SU-DHL-6 (cell line): ENCODE results near the gene ICAM1.

Experiments used
- H2AFZ ChIP-seq: fragments of 200-600 bp; sonication (generic); 2 replicates; pipeline ENCODE4 v1.6.1; 2014; ENCODE audit warnings: low read depth, mild to moderate bottlenecking, moderate library complexity, mixed read lengths, antibody characterized with exemption, low read length; ENCODE audit not compliant: severe bottlenecking
- H3F3A ChIP-seq: fragments of 200-600 bp; shearing (Covaris generic); 2 replicates; pipeline ENCODE4 v1.6.0; 2016; ENCODE audit warnings: antibody characterized with exemption, mild to moderate bottlenecking; ENCODE audit not compliant: insufficient read depth
- H3K27ac ChIP-seq: fragments of 200-600 bp; sonication (generic); 2 replicates; pipeline ENCODE4 v1.5.1; 2016; ENCODE audit warnings: low read depth, mild to moderate bottlenecking, low read length, moderate library complexity, mixed read lengths
- H3K27me3 ChIP-seq: fragments of 200-600 bp; sonication (generic), shearing (Covaris generic); 2 replicates; pipeline ENCODE4 v1.6.0; 2014; ENCODE audit warnings: mild to moderate bottlenecking, low read length
- H3K36me3 ChIP-seq: fragments of 200-600 bp; sonication (generic); 2 replicates; pipeline ENCODE4 v1.6.1; 2014; ENCODE audit warnings: mild to moderate bottlenecking, low read length, mixed read lengths
- H3K4me2 ChIP-seq: fragments of 300-600, 200-600 bp; shearing (Covaris generic), sonication (generic); 2 replicates; pipeline ENCODE4 v1.6.0; 2014; ENCODE audit warnings: low read length, low read depth, mild to moderate bottlenecking; ENCODE audit not compliant: poor library complexity, severe bottlenecking
- H3K4me3 ChIP-seq: fragments of 200-600 bp; sonication (generic); 2 replicates; pipeline ENCODE4 v1.5.1; 2014; ENCODE audit warnings: antibody characterized with exemption, low read length, mild to moderate bottlenecking, mixed read lengths; ENCODE audit not compliant: insufficient read depth, poor library complexity, severe bottlenecking
- H3K79me2 ChIP-seq: fragments of 200-600 bp; sonication (generic); 2 replicates; pipeline ENCODE4 v1.6.1; 2014; ENCODE audit warnings: mild to moderate bottlenecking, low read length, moderate library complexity; ENCODE audit not compliant: insufficient read depth
- H3K9ac ChIP-seq: fragments of 200-600 bp; sonication (generic); 2 replicates; pipeline ENCODE4 v1.7.0; 2014; ENCODE audit warnings: mild to moderate bottlenecking, low read length
- H3K9me2 ChIP-seq: fragments of 200-600 bp; sonication (generic); replicated peaks from 2 replicates; pipeline ENCODE4 v1.6.1; 2014; ENCODE audit warnings: low read length; ENCODE audit not compliant: insufficient read depth
- H3K9me3 ChIP-seq: fragments of 200-600 bp; sonication (generic); 2 replicates; pipeline ENCODE4 v1.6.1; 2014; ENCODE audit warnings: low read length, mixed read lengths; ENCODE audit not compliant: insufficient read depth
- H4K20me1 ChIP-seq: fragments of 200-600 bp; sonication (generic); 2 replicates; pipeline ENCODE4 v1.6.1; 2014; ENCODE audit warnings: low read depth, mild to moderate bottlenecking, antibody characterized with exemption, low read length, moderate library complexity, mixed read lengths
- CTCF ChIP-seq: fragments of 200-600 bp; sonication (generic); IDR thresholded peaks from one replicate; pipeline ENCODE4 v1.5.1; 2017; ENCODE audit warnings: antibody characterized with exemption, mild to moderate bottlenecking, low read length, moderate library complexity; ENCODE audit not compliant: insufficient read depth, poor library complexity, severe bottlenecking
- EZH2phosphoT487 ChIP-seq: fragments of 200-600 bp; sonication (generic), shearing (Covaris generic); conservative IDR thresholded peaks from 2 replicates; pipeline ENCODE4 v1.6.1; 2018; ENCODE audit warnings: mild to moderate bottlenecking, antibody characterized with exemption, low read length, moderate library complexity, mixed read lengths

ICAM1 gene

GRCh38 chr19:10230173-10230860, 40.6 kb upstream of the ICAM1 start:
- peak overlapping the region; percentile 83 for H3K4me2 ChIP-seq
- H3K27ac ChIP-seq = peak overlapping the region; percentile 100
- H3K4me3 ChIP-seq = peak overlapping the region; percentile 73
- H3K9me3 ChIP-seq = no peaks in the 10 kb centered on the region
- H3F3A ChIP-seq = peaks cover 88% of the 10 kb centered on the region
- TF ChIP-seq CTCF (no peak), EZH2phosphoT487 (no peak)
- H2AFZ ChIP-seq = no peak overlapping the region
- peak overlapping the region; percentile 100 for H3K9ac ChIP-seq
- H3K9me2 ChIP-seq = no peaks in the 10 kb centered on the region
- peaks cover 68% of the 10 kb centered on the region for H3K79me2 ChIP-seq
- H3K36me3 ChIP-seq = peaks cover 11% of the 10 kb centered on the region; the same call in 1 of the 2 replicates
- no peaks in the 10 kb centered on the region for H3K27me3 ChIP-seq
- no peaks in the 10 kb centered on the region; the same call in 1 of the 2 replicates for H4K20me1 ChIP-seq

DNA sequence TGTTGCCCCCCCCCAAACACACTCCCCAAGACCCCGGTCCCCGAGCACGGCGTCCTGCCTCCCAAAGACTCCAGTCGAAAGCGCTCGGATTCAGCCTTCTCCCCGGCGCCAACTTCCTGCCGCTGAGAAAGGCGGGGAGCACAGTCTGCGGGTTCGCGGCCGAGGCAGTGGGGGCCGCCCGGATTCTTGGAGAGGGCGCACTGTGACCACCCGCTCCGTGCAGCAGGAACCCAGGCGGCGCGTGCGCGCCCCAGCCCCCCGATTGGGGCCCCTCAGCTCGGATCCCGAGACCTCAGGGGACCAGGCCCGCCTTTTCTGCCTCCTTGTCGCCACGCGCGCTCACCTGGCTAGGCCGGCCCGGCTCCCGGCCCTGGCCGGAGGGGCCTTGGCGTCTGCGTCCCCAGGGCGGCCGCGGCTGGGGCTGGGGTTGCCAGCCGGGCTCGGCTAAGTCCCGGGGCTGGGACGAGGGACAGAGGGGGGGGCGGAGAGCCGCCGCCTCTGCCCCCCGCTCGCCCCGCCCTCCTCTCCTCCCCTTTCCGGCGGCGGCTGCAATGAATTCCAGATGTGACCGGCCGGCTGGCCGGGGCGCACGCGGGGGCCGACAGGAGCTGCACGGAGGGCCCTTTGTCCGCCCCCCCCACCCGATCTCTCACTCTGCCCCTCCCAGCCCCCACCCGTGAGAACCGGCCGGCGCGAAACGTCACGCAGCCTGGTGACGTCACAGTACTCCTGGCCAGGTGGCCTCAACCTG, 39.9 kb upstream of the ICAM1 start, which contains the start of gene S1PR2:
TSS of gene S1PR2 (minus strand) at position 471 of the 751 bp plus-strand sequence. CDS start 6,426 bp downstream, outside the sequence.
- peak within 1 kb of the TSS; percentile 100 for H3K9ac ChIP-seq
- TF ChIP-seq CTCF (no peak), EZH2phosphoT487 (no peak)
- H3F3A ChIP-seq = peaks cover 88% of the 10 kb centered on the region
- no peak within 1 kb of the TSS for H2AFZ ChIP-seq
- H3K9me3 ChIP-seq = no peaks in the 10 kb centered on the region
- H3K4me2 ChIP-seq = peak within 1 kb of the TSS; percentile 83
- no peaks in the 10 kb centered on the region for H3K9me2 ChIP-seq
- no peaks in the 10 kb centered on the region; the same call in 1 of the 2 replicates for H4K20me1 ChIP-seq
- H3K36me3 ChIP-seq = peaks cover 11% of the 10 kb centered on the region; the same call in 1 of the 2 replicates
- peak within 1 kb of the TSS; percentile 73 for H3K4me3 ChIP-seq
- peak within 1 kb of the TSS; percentile 100 for H3K27ac ChIP-seq
- H3K27me3 ChIP-seq = no peaks in the 10 kb centered on the region
- H3K79me2 ChIP-seq = peaks cover 60% of the 10 kb centered on the region

DNA sequence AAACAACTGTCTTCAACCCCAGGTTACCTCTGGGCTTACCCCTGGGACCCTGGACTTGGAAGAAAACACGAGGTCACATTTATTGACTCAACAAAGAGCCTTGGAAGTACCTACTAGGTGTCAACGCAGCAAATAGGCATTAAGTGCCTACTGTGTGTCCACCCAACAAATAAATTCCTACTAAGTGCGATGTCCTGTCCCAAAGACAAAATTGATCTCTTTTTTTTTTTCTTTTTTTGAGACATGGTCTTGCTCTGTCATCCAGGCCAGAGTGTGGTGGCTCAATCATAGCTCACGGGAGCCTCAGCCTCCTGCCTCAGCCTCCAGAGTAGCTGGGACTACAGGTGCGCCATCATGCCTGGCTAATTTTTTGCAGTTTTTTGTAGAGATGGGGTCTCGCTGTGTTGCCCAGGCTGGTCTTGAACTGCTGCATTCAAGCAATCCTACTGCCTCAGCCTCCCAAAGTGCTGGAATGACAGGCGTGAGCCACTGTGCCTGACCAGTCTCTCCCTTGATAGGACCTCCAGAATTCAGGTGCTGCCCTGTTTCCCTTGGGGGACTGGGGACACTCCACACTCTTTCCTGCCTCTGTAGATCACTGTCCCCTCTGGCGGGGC, 39.2 kb upstream of the ICAM1 start:
- H3K9me3 ChIP-seq = no peaks in the 10 kb centered on the region
- peak overlapping the region; percentile 48 for H3K4me2 ChIP-seq
- H3K79me2 ChIP-seq = peaks cover 54% of the 10 kb centered on the region
- H3K9ac ChIP-seq = peak overlapping the region; percentile 100
- H4K20me1 ChIP-seq = no peaks in the 10 kb centered on the region; the same call in 1 of the 2 replicates
- H3F3A ChIP-seq = peaks cover 87% of the 10 kb centered on the region
- H3K27me3 ChIP-seq = no peaks in the 10 kb centered on the region
- no peaks in the 10 kb centered on the region for H3K9me2 ChIP-seq
- peaks cover 11% of the 10 kb centered on the region; the same call in 1 of the 2 replicates for H3K36me3 ChIP-seq
- peak overlapping the region; percentile 100 for H3K27ac ChIP-seq
- TF ChIP-seq EZH2phosphoT487 = no peak
- TF ChIP-seq CTCF = no peak
- H3K4me3 ChIP-seq = peak overlapping the region; percentile 12
- no peak overlapping the region for H2AFZ ChIP-seq
